Right lung (tissue), 5 donors: Measurements from ENCODE around the gene UBAC2. TPM values are rescaled to one million over a fixed set of nuclear protein-coding genes. Genes with fewer than 3 reads are reported as not detected.
"Not testable (repeated sequence)": the region's sequence is repeated elsewhere in the genome, so short reads cannot be mapped to it uniquely, and the experiment has no call there.

Source experiments
- DNase-seq, 2 donors: peaks; one replicate each; pipeline ENCODE4 v3.0.0-alpha.2; 2013
- polyA plus RNA-seq, 5 donors: library from polyadenylated mRNA; unstranded; fragments of 120-200 nt; gene quantifications; one replicate each; pipeline versions ENCODE4 v1.2.1 to v1.2.3, GENCODE V29; 2013; ENCODE audit warnings: inconsistent platforms in 1 of 5, low replicate concordance in 1 of 5; ENCODE audit not compliant: insufficient read length in 5 of 5, insufficient read depth in 1 of 5

Gene UBAC2
- polyA plus RNA-seq, 5 donors = 65.7 to 73.6 (median 69.7) TPM

DNA sequence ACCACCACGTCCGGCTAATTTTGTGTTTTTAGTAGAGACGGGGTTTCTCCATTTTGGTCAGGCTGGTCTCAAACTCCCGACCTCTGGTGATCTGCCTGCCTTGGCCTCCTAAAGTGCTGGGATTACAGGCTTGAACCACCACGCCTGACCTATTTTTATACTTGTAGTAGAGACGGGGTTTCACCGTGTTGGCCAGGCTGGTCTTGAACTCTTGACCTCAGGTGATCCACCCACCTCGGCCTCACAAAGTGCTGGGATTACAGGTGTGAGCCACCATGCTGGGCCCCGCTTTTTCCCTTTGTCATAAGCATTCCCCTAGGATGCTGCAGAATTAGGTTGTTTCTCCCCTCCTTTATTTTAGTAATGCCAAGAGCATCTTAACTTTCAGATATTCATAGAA, 10.0 kb downstream of the UBAC2 start:
- not testable (repeated sequence) for DNase-seq

DNA sequence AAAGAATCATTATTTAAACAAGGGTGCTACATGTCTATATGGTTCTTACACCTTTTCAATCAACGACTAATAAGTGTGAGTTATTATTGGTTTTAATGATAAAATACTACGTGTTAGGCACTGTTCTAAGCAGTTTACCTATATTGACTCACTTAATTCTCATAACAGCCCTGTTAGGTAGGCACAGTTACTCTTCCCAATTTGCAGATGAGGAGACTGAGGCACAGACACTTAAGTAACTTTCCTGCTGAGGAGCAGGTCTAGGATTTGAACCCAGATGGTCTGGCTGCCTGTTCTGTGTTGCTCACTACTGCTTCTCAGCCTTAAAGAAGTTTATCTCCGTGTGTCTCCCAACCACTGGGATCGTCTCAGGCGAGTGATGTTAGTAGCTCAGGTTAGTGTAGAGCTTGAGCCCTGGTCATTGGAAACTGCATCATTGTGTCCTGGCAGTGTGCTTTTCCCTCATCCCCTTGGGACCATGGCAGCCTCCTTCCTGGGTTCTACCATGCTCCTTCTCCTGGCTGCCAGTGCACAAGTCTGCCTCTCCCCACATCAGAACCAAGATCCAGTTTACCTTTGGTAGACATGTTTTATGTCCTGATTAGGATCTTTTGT, 10.9 kb downstream of the UBAC2 start:
- no peak for DNase-seq

DNA sequence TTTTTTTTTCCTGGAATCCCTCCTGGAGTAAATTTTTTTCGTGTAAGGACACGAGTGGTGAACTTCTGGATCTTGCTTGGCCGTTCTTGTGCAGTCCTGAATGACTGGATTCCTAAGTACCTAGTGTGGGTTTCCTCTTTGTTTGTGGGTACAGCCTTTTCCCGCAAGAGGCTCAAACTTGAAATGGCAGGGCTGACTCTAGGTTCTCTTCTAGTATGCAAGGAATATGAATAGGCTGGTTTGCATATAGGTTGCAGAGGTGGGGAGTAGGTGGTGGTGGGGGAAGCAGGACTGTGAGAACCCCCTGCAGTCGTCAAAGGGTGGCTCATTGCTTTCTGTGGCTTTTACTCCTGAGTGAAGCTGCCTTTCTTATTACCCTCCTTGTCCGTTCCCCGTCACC, 13.6 kb downstream of the UBAC2 start:
- DNase-seq = no peak

GRCh38 chr13:99214731-99215130, 14.1 kb downstream of the UBAC2 start:
- no peak for DNase-seq

DNA sequence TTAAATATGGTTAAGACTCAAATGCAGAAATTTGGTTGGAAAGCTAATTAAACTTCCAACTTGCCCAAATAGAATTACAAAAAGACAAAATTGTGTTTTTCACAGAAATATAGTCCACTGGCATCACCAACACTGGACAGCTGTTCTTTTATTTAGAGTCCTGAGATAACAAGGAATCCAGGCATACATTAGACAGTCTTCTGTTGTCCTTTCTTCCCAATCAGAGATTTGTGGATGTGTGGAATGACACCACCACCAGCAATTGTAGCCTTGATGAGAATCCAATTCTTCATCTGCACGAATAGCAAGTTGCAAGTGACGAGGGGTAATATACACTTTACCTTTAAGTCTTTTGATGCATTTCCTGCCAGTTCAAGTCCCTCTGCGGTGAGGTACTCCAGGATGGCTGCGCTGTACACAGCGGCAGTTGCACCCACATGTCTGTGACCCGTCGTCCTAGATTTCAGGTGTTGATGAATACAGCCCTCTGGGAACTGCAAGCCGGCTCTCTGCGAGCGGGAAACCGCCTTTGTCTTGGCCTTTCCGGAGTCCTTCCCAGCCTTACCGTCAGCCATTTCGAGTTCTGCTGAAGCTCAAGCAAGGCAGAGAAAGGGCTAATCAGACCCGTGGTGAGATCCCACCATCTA, 14.7 kb downstream of the UBAC2 start:
- DNase-seq = no peak

DNA sequence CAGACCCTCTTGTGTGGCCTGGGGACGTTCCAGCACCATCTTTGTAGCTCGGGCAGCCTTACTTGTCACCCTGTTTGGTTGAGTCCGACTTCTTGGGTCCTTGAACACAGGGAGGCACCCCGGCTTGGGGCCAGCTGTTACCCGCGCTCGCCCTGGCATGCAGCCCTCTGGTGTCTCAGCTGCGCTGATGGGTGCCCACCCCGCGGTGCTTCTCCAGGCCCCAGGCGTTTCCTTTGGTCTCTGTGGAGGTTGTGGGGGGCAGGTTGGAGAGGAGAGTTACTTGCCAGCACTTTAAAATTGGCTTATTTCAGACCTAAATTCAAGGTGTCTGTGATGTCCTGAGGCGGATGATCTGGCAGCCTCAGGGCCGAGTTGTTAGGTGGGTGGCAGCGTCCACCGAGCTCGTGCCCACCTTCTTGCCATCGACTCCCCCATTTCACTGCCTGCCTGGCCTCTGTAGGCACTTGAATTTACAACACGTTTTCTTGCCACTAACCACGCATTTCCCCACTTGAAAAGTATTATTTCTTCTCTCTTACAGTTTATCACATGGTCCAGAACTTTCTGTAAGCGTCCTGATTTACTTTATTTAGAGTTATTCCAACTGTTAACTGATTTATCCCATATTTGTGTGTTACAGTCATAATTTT, 16.9 kb downstream of the UBAC2 start:
- DNase-seq = no peak

DNA sequence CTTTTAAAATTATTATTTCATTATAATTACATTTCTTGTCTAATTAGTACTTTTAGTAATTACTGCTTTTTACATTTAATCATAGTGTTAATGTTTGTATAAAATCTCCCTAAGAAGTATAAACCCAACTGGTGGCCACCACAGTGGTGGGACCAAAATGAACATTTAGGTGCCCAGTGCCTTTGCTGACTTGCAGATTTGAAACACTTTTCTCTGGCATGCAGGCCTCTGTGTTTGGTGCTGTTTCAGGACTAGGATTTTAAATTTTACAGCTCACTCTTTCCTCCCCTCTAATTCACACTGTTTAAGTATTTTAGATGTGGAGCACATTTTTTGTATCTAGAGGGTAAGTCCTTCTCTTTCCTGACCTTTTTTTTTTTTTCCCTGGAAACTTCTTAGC, 17.5 kb downstream of the UBAC2 start:
- DNase-seq = no peak

- no peak for DNase-seq
Observed at GRCh38 chr13:99218545-99218944, 17.9 kb downstream of the UBAC2 start.

GRCh38 chr13:99218969-99219368, 18.3 kb downstream of the UBAC2 start:
- no peak for DNase-seq

- DNase-seq = no peak
Observed at GRCh38 chr13:99220199-99220935, 19.7 kb downstream of the UBAC2 start.

- no peak for DNase-seq
Observed at GRCh38 chr13:99221567-99222239, 21.0 kb downstream of the UBAC2 start.

DNA sequence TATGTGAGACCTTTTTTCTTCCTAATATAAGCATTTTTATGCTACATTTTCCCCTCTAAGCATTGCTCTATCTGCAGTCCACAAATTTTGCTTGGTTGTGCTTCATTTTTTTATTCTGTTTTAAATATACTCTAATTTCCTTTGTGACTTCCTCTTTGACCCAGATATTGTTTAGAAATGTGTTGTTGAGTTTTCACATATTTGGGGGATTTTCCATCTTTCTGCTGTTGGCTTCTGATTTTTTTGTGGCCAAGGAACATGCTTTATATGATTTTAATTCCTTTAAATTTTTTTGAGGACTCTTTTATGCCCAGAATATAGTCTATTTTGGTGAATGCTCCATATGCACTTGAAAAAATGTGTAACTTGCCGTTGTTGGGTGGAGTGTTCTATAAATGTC, 22.9 kb downstream of the UBAC2 start:
- DNase-seq = no peak

DNA sequence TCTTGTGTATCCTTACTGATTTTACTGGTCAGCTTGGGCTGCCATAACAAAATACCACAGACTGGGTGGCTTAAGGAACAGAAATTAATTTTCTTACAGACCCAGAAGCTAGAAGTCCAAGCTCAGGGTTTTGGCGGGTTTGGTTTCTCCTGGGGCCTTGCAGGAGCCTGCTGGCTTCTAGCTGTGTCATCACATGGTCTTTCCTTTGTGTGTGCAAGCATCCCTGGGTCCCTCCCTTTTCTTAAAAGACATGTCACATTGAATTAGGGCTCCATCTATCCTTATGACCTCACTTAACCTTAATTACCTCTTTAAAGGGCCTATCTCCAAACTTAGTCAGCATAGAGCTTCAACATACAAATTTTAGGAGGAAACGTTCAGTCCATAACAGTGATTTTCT, 23.4 kb downstream of the UBAC2 start:
- no peak for DNase-seq

- no peak for DNase-seq
Observed at GRCh38 chr13:99225078-99225477, 24.4 kb downstream of the UBAC2 start.

DNA sequence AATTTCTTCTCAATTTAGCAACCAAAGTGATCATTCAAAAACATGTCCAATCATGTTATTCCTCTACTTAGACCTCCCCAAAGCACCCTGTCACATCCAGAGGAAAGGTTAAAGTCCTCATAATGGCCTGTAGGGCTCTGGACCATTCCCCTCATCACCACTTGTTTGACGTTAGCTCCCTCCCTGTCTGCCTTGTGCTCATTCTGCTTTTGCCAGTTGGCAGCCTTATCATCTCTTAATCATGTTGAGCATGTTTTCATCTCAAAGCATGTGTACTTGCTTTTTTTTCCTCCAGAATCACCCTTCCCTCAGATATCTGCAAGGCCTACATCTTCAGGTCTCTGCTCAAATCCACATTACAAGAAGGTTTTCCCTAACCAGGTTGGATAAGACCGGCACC, 25.9 kb downstream of the UBAC2 start:
- no peak for DNase-seq

DNA sequence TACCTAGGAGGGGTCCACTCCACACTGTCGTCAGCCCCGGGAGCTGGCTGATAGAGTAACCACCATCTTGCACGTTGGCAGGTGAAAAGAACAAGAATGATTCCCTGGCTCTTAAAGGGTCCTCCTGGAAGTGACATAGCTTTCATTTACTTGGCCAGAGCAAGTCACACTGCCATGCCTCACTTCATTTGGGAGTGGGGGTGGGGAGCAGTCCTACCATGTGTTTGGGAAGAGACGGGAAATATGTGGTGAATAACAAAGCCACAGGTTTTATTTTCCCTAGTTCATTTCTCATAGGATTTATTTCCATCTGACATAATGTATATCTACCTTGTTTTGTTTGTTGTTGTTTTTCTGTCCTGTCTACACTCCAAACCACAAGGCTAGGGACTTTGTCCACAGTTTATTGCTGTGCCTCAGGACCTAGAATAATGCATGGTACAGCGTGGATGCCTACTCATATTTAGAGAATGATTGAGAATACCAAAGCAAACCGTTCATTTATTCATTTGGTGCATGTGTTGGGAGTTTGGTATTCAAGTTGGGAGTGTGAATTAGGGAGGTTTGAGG, 26.8 kb downstream of the UBAC2 start:
- no peak for DNase-seq

DNA sequence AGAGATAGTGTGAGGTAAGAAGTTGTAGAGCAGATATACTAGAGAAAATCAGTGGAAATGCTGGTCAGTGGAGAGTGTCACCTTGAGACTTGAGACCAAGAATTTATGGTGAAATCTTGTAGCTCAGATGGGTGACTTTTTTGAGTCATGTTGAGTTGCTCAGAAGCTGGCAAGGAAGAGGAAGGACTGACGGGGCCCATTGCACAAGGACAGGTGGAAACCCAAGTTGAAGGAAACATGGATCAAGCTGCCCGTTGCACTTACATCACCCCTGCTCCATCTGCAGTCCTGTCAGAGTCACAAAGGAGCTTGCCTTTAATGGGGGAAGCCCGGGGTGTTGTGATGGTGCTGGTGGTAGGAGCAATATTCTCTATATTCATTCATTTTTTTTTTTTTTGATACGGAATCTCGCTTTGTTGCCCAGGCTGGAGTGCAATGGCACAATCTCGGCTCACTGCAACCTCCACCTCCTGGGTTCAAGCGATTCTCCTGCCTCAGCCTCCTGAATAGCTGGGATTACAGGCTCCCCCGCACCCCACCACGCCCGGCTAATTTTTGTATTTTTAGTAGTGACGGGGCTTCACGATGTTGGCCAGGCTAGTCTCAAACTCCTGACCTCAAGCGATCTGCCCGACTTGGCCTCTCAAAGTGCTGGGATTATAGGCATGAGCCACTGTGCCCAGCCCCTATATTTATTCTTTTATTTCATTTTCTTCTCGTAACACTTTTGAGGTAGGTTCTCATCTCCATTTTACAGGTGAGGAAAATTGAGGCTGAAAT, 27.4 kb downstream of the UBAC2 start:
- DNase-seq = no peak

DNA sequence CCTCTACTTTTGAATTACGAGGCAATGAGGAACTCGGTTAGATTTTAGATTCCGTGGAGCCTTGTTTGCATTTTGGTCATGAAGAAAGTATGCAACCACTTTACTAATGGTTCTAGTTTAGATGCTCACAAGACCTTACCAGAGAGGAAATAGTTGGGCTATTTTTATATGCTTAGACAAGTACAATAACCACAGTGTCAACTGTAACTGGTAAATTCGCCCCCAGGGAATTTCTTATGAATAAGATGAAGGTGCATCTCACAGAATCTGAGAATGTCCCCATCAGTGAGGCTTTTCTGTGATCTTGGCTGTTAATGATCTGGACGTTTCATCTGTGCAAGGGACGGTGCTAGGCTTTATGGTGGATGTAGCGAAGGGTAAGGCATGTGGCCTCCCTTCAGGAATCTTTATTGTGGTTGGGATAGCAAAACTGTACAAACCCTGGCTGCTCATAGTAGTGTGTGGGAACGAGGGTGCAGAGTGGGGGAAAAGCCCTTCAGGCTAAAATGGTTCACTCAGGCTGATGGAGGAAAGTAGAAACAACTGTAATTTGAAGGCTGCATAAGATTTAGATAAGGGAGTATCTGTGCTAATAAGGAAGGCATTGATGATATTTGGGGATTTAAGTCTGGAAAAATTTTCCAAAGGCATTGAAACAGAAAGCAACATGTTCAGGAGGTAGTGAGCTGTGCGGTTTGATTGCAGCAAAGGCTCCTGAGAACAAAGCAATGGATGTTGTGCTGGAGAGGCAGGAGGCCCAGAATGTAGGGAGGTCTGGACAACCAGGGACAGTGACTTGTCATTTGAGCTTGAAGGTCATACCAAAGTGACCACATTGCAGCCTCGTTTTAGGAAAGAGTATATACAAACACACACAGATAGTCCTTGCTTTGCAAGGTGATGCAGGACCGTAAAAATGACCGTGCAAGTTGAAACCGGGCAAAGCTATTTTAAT, 28.4 kb downstream of the UBAC2 start:
- no peak for DNase-seq

GRCh38 chr13:99230588-99230987, 29.9 kb downstream of the UBAC2 start:
- DNase-seq = not testable (repeated sequence)

DNA sequence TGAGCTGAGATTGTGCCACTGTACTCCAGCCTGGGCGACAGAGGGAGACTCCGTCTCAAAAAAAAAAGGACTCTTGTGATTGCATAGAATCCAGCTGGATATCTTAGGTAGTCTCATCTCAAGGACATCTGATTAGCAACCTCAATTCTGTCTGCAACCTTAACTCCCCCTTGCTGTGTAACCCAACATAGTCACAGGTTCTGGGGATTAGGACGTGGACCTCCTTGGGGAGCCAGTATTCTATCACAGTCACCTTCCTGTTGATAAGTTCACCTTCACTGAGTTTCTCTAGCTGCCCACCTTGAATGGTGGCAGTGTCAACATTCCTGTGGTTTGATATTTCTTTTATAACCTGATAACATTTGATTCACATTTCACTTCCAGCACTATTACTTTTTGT, 30.3 kb downstream of the UBAC2 start:
- no peak for DNase-seq
